ENCODE results near the gene CCDC83. TPM values are rescaled to one million over a fixed set of nuclear protein-coding genes. Genes with fewer than 3 reads are reported as not detected.
"Not testable (repeated sequence)": the region's sequence is repeated elsewhere in the genome, so short reads cannot be mapped to it uniquely, and the experiment has no call there.

The CCDC83 gene
- total RNA-seq, 1 donor from 2014 or later: not detected

DNA sequence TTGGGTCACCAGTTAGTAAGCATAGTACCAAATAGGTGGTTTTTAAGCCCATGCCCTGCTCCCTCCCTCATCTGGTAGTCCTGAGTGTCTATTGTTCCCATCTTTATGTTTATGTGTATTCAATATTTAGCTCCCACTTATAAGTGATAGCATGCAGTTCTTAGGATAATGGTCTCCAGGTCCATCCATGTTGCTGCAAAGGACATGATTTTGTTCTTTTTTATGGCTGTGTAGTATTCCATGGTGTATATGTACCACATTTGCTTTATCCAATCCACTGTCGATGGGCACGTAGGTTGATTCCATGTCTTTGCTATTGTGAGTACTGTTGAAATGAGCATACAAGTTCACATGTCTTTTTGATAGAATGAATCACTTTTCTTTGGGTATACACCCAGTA lies 26.0 kb upstream of the CCDC83 start:
- intact Hi-C loops (cut with micrococcal nuclease): loop anchor here (10.0 kb wide), 2 partner anchors 134 to 234 kb away; no protein-coding TSS in a partner anchor
- no peak for ATAC-seq
- no peak for DNase-seq

DNA sequence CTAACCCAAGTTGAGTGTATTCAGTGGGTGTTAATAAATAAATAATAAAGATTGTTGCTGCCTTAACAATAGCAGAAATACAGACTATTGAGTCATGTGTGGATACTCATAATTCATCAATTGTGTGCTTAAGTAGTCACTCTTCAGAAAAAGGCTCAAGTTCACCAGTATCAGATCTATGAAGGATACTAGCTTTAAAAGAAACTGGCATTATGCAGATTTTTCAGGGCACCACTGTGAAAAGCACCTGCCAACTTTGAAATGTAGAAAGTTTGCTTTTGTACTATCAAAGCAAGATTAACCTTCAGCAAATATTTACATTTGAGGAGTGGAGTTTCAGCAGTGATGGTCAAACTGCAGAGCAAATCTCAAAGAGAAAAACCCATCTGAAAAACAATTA lies 24.1 kb upstream of the CCDC83 start:
- intact Hi-C loops (cut with micrococcal nuclease): no loop called here
- no peak for ATAC-seq
- no peak for DNase-seq

DNA sequence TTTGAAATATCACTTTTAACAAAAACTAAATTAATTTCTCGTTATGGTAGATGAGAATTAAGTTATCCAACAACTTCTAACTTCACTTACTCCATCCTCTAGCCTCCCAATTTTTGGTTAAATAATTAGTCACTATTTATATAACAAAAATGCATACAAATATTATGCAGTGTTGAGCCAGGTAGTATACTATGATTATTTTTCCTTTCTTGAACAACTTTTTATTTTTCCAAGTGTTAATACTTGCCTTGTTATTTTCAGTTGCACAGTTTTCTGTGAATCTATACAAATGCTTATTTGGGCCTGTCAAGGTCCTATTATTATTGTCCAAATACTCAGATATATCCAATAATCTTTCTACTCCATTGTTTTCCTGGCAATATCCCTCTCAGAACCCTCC lies 19.9 kb upstream of the CCDC83 start:
- intact Hi-C loops (cut with micrococcal nuclease): no loop called here

DNA sequence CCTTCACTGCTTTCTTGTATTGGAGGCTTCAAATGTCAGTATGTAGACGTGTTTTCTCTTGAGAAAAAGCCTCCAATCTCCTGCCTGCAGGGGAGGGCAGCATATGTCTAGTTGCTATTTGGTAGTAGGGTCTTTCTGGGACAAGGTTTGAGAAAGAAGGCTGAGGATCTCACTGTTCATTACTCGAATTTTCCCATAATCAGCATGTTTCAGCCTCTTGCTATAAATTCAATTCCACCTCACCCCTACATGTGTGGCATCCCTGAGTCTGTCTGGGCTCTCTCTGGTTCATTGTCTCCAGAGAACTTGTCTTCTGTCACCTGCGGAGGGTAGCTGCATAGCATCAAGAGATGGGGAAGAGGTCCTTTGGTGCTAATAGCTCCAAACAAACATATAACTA lies 19.5 kb upstream of the CCDC83 start:
- ATAC-seq (no peak), DNase-seq (no peak)
- intact Hi-C loops (cut with micrococcal nuclease): no loop called here

More for the DNA sequence above, 19.9 kb upstream of the CCDC83 start:
- ATAC-seq (no peak), DNase-seq (no peak)

DNA sequence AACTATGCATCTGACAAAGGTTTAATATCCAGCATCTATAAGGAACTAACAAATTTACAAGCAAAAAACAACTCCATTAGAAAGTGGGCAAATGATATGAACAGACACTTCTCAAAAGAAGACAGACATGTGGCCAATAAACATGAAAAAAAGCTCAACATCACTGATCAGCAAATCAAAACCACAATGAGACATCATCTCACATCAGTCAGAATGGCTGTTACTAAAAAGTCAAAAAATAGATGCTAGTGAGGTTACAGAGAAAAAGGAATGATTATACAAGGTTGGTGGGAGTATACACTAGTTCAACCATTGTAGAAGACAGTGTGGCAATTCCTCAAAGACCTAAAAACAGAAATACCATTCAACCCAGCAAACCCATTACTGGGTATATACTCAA lies 14.3 kb upstream of the CCDC83 start:
- DNase-seq; intact Hi-C loops (cut with micrococcal nuclease); ATAC-seq: not testable (repeated sequence)

DNA sequence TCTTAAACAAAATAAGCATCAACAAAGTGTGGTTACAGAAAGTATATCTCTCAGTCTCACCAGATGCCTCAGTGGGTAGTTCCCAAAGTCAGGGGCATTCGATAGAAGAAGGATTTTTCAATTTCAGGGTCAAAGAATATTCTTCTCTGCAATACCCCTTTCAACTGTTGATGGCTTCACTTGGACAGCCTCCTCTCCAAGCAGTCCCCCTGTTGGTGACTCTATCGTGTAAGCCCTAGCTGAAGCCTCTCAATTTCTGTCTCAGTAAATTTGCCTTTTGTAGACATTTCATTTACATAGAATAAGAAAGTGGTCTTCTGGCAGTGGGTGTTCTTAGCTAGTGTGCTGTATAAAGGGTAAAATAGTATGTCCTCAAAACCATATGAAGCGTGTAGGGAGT lies 11.3 kb upstream of the CCDC83 start:
- DNase-seq (no peak), ATAC-seq (no peak)
- intact Hi-C loops (cut with micrococcal nuclease): no loop called here

DNA sequence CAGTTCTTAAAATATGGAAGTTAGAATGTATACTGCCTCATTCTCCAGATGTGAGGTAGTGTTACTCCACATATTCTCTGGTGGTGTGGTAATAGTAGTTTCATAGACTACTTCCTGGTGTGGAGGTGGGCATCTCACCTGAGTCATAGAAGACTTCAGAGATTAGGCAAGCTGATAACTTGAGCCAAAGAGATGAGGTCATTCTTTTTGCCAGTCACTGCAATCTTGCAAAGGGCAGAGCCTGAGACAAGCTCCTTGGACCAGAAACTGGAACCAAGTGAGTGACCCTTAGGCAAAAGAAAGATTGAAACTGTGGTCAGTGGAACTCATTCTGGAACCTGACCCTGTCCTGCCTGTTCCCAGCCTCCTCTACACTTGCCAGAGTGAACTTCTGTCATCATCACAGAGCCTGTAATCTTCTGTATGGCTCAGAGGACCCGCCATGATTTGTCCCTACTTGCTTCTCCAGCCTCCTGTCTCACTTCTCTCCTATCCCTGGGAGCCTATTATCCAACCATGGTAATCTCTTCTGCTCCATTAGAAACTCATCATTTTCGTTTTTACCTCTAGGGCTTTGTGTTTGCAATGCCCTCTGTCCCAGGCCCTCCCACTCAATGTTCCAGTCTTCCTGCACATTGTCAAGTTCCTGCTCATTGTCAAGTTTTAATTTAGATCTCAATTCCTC lies 10.6 kb upstream of the CCDC83 start:
- intact Hi-C loops (cut with micrococcal nuclease): no loop called here
- ATAC-seq (no peak), DNase-seq (no peak)

DNA sequence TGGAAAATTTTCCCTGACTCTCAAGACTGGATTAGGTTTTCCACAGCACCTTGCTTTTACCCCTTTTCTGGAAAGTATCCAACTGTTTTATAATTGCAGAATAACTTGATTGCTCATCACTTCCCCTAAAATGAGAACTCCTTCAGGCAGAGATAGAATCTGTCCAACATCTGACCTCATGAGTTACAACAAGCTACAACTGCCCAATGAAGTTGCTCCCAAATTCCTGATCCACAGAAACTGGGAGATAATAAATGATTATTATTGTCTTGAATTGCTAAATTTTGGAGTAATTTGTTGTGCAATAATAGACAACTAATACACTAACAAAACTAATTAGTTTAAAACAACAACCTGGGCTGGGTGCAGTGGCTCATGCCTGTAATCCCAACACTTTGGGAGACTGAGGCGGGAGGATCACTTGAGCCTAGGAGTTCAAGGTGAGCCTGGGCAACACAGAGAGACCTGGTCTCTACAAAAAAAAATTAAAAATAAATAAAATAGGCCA lies 10.0 kb upstream of the CCDC83 start:
- intact Hi-C loops (cut with micrococcal nuclease): no loop called here
- DNase-seq: no peak
- no peak for ATAC-seq

DNA sequence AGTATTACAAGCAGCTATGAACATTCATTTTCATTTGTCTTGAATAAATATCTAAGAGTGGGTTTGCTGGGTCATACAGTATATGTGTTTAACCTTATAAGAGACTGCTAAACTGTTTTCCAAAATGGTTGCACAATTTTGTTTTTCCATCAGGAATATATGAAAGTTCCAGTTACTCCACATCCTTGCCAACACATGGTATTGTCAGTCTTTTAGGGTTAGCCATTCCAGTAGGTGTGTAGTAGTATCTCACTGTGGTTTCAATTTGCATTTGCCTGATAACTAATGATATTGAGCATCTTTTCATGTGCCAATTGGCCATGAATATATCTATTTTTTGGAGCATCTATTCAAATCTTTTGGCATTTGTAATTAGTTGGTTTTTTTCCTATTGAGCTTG lies 7.7 kb upstream of the CCDC83 start:
- DNase-seq (no peak), ATAC-seq (no peak)
- intact Hi-C loops (cut with micrococcal nuclease): no loop called here

DNA sequence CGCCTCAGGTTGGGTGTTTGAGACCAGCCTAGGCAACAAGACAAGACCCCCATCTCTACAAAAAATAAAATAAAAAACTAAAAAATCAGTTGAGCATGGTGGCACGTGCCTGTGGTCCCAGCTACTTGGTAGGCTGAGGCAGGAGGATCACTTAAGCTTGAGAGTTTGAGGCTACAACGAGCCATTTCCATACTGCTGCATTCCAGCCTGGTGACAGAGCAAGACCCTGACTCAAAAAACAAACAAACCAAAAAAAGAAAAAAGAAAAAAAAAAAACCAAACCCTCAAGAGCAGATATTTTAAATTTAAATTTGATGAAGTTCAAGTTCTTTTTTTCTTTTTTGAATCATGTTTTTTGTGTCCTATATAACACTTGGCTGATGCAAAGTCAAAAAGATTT lies 7.2 kb upstream of the CCDC83 start:
- ATAC-seq: no peak

DNA sequence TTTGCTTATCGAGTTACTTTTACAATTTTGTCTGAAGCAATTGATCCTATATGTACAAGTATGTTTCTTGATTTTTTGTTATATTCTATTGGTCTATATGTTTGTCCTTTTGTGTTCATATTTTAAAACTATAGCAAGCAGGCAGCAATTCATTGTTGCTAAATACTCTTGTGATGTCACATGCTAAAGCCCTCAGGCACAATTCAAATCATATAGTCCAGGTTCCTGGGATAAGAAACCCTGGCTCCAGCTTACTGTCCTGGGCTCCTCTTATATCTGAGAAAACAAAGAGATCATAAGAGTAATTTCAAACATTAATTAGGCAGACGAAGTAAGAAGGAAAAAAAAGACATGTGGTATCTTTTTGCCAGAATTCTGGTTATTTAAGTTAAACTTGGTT lies 6.6 kb upstream of the CCDC83 start:
- DNase-seq (no peak), ATAC-seq (no peak)
- intact Hi-C loops (cut with micrococcal nuclease): no loop called here

More for the DNA sequence above, 7.2 kb upstream of the CCDC83 start:
- intact Hi-C loops (cut with micrococcal nuclease): no loop called here
- DNase-seq: no peak

DNA sequence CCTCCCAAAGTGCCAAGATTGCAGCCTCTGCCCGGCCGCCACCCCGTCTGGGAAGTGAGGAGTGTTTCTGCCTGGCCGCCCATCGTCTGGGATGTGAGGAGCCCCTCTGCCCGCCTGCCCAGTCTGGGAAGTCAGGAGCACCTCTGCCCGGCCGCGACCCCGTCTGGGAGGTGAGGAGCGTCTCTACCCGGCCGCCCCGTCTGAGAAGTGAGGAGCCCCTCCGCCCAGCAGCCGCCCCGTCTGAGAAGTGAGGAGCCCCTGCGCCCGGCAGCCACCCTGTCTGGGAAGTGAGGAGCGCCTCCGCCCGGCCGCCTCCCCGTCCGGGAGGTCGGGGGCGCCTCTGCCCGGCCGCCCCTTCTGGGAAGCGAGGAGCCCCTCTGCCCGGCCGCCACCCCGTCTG lies 2.4 kb upstream of the CCDC83 start:
- DNase-seq, ATAC-seq: not testable (repeated sequence)
- intact Hi-C loops (cut with micrococcal nuclease): loop anchor here (10.0 kb wide), 1 partner anchor 362 kb away; no protein-coding TSS in a partner anchor

DNA sequence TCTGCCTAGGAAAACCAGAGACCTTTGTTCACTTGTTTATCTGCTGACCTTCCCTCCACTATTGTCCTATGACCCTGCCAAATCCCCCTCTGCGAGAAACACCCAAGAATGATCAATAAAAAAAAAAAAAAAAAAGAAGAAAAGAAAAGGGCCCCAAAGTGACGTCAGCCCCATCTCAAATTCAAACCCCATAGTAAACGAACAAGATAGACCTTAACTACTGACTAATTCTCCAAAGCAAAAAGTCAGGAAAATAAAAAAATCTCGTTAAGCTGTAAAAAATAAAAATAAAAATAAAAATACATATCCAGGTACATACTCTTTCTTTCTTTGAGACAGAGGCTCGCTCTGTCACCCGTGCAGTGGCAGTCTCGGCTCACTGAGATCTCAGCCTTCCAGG lies 1.6 kb upstream of the CCDC83 start:
- not testable (repeated sequence) for DNase-seq, ATAC-seq
- intact Hi-C loops (cut with micrococcal nuclease): loop anchor here (10.0 kb wide), 1 partner anchor 361 kb away; no protein-coding TSS in a partner anchor

DNA sequence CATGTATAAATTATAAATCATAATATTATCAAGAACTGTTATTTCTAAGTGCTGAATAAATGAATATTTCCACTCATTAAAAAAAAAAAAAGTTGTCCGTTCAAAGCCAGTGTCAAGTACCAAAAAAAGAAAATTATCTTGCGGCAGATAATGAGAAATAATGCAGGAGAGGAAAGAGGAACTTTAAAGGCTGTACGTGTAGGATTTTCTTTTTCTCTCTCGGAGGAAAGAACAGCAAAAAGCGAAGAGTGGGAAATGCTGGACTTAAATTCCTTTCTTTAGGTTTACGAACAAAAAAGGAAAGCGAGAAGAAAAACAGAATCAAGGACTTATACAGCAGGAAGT lies 999 bp upstream of the CCDC83 start:
- DNase-seq (no peak), ATAC-seq (no peak)
- intact Hi-C loops (cut with micrococcal nuclease): loop anchor here (10.0 kb wide), 1 partner anchor 361 kb away; no protein-coding TSS in a partner anchor

DNA sequence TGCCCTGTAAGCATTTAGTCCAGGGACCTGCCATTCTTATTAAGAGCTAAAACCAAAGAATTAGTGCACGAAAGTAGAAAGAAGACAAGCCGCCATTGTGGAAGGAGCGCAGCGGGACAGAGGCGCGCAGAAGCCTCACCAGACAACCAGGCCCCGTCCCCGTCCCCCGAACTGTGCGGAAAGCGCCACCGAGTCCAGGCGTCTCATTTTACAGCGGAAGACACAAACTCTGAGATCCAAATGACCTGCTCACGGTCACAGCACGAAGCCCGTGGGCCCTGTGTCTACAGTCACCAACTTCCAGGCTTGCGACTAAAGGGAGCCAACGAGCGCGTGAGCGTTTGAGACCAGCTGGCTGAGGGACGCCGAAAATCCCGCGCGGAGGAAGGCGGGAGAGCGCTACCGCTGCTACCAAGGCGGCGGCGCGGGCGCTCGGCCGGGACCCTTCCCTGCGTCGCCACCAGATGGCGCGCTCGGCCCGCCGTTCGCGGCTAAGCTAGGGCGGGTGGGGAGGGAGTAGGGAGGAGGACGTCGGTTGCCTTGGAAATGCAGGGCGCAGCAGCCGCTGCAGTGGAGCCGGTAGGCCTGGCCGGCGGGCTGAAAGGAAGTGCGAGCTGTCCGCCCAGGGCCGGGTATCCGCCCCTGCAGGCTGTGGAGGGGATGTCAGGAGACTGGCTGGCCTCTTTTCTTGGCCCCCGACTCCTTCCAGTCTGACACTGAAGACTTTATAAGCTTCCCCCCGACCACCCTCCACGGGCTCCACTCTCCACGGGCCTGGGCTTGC lies 434 bp upstream of the CCDC83 start:
- DNase-seq: peak; percentile 95
- intact Hi-C loops (cut with micrococcal nuclease): loop anchor here (10.0 kb wide), 1 partner anchor 360 kb away; no protein-coding TSS in a partner anchor
- ATAC-seq: peak; percentile 99

DNA sequence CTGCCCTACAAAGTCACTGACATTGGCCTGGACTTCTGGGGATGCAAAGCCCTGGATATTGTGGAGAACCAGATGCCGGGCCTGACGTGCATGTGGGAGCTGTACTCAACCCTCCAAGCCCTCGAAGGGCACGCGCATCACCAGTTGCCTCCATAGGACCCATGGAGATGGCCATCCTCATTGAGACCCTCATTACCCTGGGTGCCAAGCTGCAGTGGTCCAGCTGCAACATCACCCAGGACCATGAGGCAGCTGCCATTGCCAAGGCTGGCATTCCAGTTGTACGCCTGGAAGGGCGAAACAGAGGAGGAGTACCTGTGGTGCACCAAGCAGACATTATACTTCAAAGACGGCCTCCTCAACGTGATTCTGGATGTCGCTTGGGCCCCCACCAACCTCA lies 1.9 kb downstream of the CCDC83 start:
- ATAC-seq: no peak
- intact Hi-C loops (cut with micrococcal nuclease): loop anchor here (10.0 kb wide), 1 partner anchor 358 kb away; no protein-coding TSS in a partner anchor
- DNase-seq: no peak

DNA sequence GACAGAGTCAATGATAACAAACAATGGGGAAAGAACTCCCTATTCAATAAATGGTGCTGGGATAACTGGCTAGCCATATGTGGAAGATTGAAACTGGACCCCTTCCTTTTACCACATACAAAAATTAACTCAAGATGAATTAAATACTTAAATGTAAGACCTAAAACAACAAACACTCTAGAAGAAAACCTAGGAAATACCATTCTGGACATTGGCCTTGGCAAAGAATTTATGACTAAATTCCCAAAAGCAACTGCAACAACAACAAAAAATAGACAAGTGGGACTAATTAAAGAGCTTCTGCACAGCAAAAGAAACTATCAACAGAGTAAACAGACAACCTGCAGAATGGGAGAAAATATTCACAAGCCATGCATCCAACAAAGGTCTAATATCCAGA lies 4.4 kb downstream of the CCDC83 start:
- DNase-seq, ATAC-seq: not testable (repeated sequence)
- intact Hi-C loops (cut with micrococcal nuclease): loop anchor here (10.0 kb wide), 1 partner anchor 355 kb away; no protein-coding TSS in a partner anchor

DNA sequence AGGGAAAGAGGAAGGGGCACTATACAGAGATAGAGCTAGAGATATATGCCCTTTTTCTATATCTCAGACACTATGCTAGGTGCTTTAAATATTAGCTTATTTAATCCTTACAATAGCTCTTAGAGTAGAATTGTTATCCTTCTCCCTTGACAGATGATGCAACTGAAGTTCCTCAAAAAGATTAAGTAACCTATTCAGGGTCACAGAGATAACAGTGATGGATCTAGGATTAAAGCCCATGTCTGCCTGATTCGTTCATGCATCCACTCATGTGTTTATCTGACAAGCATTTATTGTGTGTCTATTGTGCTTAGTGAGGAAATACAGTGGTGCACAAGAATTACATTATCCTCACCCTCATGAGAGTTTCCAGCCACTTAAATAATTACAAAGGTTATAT lies 8.7 kb downstream of the CCDC83 start:
- ATAC-seq (no peak), DNase-seq (no peak)

DNA sequence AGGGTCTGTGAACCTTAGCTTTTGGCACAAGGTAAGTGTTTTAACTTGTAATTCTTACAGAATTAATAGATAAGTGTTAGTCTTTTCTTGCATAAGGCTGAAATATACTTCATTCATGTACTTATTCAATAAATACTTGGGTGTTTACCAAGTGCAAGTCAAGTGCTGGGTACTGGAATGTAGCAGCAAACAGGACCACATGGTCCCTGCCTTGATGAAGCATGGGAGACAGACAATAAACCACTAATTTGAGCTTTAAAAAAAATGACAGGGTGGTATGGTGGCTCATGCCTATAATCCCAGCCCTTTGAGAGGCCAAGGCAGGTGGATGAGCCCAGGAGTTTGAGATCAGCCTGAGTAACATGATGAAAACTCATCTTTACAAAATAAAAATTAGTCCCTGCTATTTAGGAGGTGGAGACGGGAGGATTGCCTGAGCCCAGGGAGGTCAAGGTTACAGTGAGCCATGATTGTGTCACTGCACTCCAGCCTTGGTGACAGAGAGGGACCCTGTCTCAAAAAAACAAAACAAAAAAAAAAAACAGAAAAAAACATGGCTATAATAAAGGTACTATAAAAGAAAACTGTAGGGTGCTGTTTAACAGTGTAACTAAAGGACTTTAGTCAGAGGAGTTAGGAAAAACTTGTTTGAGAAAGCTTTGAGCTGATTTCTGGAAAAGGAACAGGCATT lies 11.1 kb downstream of the CCDC83 start:
- no peak for DNase-seq
- no peak for ATAC-seq
- intact Hi-C loops (cut with micrococcal nuclease): no loop called here

More for the DNA sequence above, 8.7 kb downstream of the CCDC83 start:
- intact Hi-C loops (cut with micrococcal nuclease): no loop called here

DNA sequence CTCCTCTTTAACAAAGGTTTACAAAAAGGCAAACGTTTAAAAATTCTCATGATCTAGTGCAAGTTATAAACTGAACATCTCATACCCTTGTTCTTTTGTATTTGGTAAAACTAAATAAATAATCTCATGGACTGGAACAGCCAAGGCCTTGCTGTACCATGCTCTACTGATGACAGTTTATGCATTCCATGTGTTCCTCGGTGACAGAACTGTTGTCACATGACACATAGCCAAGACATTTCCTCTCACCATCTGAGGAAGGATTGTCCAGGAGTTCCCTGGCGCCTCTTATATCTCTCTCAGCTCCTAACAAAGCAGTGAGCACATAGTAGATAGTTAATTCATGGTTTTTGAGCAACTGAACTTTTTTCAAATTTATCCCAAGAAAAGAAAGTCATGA lies 12.6 kb downstream of the CCDC83 start:
- intact Hi-C loops (cut with micrococcal nuclease): no loop called here
- DNase-seq: no peak
- ATAC-seq: no peak

Data from left ventricle myocardium superior (tissue), 1 donor.